Activated naive CD4-positive, alpha-beta T cell treated with anti-CD3 and anti-CD28 coated beads, Interleukin-2, amount 50 U/mL, for 72 hours (primary cell): ENCODE measurements around the gene CWC27. TPM values are rescaled to one million over a fixed set of nuclear protein-coding genes. Genes with fewer than 3 reads are reported as not detected.
A peak's percentile ranks its signal among the peaks of the same experiment; 100 is the strongest.
"Not testable (repeated sequence)": the region's sequence is repeated elsewhere in the genome, so short reads cannot be mapped to it uniquely, and the experiment has no call there.

Experiments
- ATAC-seq, 2 donors: fragments of 150-1000 bp; cut with Tn5 transposase; 2 replicates each; pipeline ENCODE4 v1.10.0; 2021; ENCODE audit warnings: mild to moderate bottlenecking in 2 of 2, moderate library complexity in 2 of 2
- DNase-seq, 2 donors: peaks; one replicate each; pipeline ENCODE4 v3.0.0; 2021 to 2022; ENCODE audit warnings: low spot score in 2 of 2
- H3K27ac Mint-ChIP-seq, 2 donors: one replicate each; pipeline ENCODE4 v1.8.0; 2022; ENCODE audit warnings: mild to moderate bottlenecking in 2 of 2, mixed read lengths in 2 of 2
- H3K36me3 Mint-ChIP-seq, 2 donors: one replicate each; pipeline ENCODE4 v1.8.0; 2022; ENCODE audit warnings: mixed read lengths in 2 of 2
- H3K9me3 Mint-ChIP-seq, 2 donors: one replicate each; pipeline ENCODE4 v1.8.0; 2022; ENCODE audit warnings: mixed read lengths in 2 of 2
- total RNA-seq, 2 donors: library from RNA; stranded (reverse); gene quantifications; one replicate each; pipeline ENCODE4 v1.2.3, GENCODE V29; 2022

The CWC27 gene
- total RNA-seq, 2 donors from 2014 or later: 29.7 to 31.0 TPM

DNA sequence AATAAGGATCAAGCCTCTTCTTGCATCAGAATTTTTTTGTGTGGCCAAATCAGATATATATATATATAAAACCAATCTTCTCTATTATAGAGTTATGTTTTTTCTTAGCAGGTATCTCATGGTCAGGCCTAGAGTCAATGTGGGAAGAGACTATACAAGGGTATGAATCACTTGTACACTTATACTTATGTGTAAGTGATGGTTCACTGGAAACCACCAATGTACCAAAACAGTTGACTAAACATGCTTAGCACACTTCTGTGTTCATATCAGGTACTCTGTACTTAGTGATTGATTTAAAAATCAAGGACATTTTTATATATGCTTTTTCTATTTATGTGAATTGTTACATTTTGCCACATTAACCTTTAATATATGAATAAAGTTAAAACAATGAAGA, 92.6 kb downstream of the CWC27 start:
- H3K36me3 Mint-ChIP-seq: peaks cover 0 to 5% of the 10 kb centered on the region in 2 donors
- DNase-seq (no peak), ATAC-seq (peak; percentile 41 to 43)
- no peak overlapping the region for H3K27ac Mint-ChIP-seq
- no peaks in the 10 kb centered on the region for H3K9me3 Mint-ChIP-seq

DNA sequence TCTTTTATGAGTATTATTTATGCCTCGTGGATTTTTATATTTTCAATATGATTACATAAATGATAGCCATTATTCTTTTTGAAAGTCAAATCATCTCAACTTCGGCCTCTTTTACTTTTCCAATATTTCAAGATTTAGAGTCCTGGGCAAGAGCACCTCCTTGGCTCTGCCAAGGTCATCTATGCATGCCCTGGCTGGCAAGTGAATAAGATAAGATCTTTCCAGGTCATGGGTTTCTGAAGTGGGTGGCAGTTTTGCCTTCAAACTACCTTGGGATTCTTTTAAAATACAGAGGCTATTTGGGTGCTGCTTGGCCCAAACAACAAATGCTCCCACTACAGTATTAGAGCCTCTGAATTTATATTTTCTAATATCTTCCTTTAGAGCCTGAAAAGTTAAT, 95.4 kb downstream of the CWC27 start:
- DNase-seq (no peak), ATAC-seq (no peak)
- Mint-ChIP-seq H3K36me3 (no peaks in the 10 kb centered on the region), H3K27ac (no peak overlapping the region), H3K9me3 (no peaks in the 10 kb centered on the region)

- H3K27ac Mint-ChIP-seq: no peak overlapping the region
- DNase-seq: no peak
- H3K9me3 Mint-ChIP-seq: no peaks in the 10 kb centered on the region
- ATAC-seq: no peak
- H3K36me3 Mint-ChIP-seq: no peaks in the 10 kb centered on the region
These were observed 96.9 kb downstream of the CWC27 start for GRCh38 chr5:64865662-64866061.

DNA sequence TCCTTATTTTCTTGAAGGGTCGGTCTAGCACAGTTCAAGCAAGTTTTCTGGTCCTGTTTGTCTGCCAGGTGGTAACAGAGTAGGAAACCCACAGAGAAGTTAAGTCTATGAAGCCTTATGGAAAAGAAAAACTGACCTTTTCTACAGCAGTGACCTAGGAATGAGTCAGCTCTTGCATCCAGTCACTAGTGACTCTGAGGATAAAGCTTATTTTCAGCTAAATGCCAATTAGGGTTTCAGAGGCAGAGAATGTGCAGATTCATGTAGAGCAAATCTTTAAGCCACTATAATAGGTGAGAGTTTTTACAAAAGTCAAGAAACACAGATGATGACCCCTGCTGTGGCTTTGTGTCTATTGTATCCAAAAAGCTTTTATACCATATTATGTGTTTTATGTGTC, 100.7 kb downstream of the CWC27 start:
- peak; percentile 44 to 89 for ATAC-seq
- H3K9me3 Mint-ChIP-seq: no peaks in the 10 kb centered on the region
- no peak overlapping the region for H3K27ac Mint-ChIP-seq
- DNase-seq: no peak
- H3K36me3 Mint-ChIP-seq: no peaks in the 10 kb centered on the region

- no peak for DNase-seq
- ATAC-seq: no peak
- Mint-ChIP-seq H3K9me3 (no peaks in the 10 kb centered on the region), H3K27ac (no peak overlapping the region), H3K36me3 (no peaks in the 10 kb centered on the region)
These were observed 103.3 kb downstream of the CWC27 start for GRCh38 chr5:64872044-64872443.

GRCh38 chr5:64873441-64873840, 104.7 kb downstream of the CWC27 start:
- ATAC-seq: no peak
- Mint-ChIP-seq H3K27ac (no peak overlapping the region), H3K36me3 (no peaks in the 10 kb centered on the region), H3K9me3 (no peaks in the 10 kb centered on the region)
- DNase-seq: no peak

- no peak for DNase-seq
- H3K9me3 Mint-ChIP-seq: no peaks in the 10 kb centered on the region
- no peak for ATAC-seq
- H3K36me3 Mint-ChIP-seq: no peaks in the 10 kb centered on the region
- no peak overlapping the region for H3K27ac Mint-ChIP-seq
These were observed 106.0 kb downstream of the CWC27 start for GRCh38 chr5:64874753-64875152.

DNA sequence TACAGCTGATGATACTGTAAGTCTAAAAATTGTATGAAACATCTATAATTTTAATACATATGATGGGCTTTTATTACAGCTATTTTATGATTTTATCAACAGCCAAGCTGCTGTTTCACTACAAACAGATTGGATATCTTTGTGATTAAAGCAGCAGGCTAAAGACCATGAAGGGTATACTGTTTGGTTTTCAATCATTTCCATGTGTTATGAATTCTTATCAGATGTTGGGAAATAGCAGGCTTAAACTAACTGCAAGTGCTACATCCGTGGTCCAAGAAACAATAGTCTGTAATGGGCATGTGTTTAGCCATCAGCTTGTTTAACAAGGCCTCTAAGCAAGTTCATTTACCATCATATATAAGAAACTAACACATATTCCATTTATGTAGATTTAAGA, 107.5 kb downstream of the CWC27 start:
- Mint-ChIP-seq H3K27ac (no peak overlapping the region), H3K36me3 (no peaks in the 10 kb centered on the region), H3K9me3 (no peaks in the 10 kb centered on the region)
- no peak for ATAC-seq
- no peak for DNase-seq

DNA sequence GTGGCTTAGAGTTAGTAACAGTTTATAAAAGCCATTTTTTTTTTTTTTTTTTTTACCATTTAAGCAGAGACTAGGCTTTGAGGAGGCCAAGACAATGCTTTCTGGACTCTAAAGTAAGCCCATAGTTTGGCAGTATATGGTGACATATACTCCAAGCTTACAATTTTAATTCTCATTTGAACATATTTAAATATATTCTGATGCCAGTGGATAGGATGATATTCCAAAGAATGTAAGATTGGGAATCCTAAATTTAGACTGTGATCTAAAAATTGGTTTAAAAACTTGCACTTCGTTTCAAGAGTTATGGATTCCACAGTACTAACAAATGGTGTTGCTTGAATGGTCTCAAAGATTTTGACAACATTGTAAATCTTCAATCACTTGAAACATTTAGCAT, 112.1 kb downstream of the CWC27 start:
- H3K27ac Mint-ChIP-seq: no peak overlapping the region
- DNase-seq (no peak), ATAC-seq (no peak)
- H3K9me3 Mint-ChIP-seq: peaks cover 0 to 4% of the 10 kb centered on the region in 2 donors
- peaks cover 0 to 6% of the 10 kb centered on the region in 2 donors for H3K36me3 Mint-ChIP-seq

- peaks cover 0 to 6% of the 10 kb centered on the region in 2 donors for H3K36me3 Mint-ChIP-seq
- DNase-seq (no peak), ATAC-seq (no peak)
- H3K27ac Mint-ChIP-seq: no peak overlapping the region
- H3K9me3 Mint-ChIP-seq: peaks cover 0 to 4% of the 10 kb centered on the region in 2 donors
These were observed 115.2 kb downstream of the CWC27 start for GRCh38 chr5:64883912-64884311.

DNA sequence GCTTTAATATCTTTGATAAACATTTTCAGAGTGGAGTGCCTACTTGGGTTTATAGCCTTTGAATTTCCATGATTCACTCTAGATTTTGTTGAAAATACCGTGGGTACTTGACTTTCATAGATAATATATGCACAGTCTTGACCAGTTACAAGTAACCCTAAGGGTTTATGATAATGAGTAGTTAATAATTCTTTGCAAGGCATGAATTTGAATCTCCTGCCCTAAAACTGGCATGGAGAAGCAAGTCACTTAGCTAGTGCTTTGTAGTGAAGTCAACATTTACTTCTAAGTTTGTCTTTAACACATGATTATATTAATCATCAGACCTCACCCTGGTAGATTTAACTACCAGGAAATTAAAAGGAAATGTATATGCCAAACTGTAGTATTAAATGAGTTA, 115.8 kb downstream of the CWC27 start:
- H3K36me3 Mint-ChIP-seq: peaks cover 0 to 6% of the 10 kb centered on the region in 2 donors
- no peak for DNase-seq
- peaks cover 0 to 4% of the 10 kb centered on the region in 2 donors for H3K9me3 Mint-ChIP-seq

DNA sequence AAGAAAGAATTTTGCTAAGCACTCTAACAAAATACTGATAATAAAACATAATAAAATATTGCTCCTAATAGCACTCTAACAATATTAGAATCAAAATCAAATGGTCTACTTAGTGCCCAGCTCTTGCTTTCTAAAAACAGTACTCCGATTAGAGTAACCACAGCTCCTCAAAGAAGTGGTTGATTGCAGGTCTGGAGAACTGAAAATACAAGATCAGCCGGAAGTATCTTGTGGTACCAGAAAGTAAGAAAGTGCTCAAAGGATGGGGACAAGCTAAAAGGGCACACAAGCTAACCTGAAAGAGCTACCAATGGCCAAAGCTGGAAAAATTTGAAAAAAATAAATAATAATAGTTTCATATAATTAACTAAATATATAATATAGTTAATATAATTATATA, 119.2 kb downstream of the CWC27 start:
- H3K27ac Mint-ChIP-seq: no peak overlapping the region

More for the DNA sequence above, 115.8 kb downstream of the CWC27 start:
- no peak overlapping the region for H3K27ac Mint-ChIP-seq
- no peak for ATAC-seq

GRCh38 chr5:64895748-64896147, 127.0 kb downstream of the CWC27 start:
- H3K9me3 Mint-ChIP-seq: peaks cover 5 to 13% of the 10 kb centered on the region in 2 donors
- DNase-seq (no peak), ATAC-seq (no peak)
- H3K36me3 Mint-ChIP-seq: peaks cover 35 to 37% of the 10 kb centered on the region in 2 donors
- no peak overlapping the region for H3K27ac Mint-ChIP-seq

More for the DNA sequence above, 119.2 kb downstream of the CWC27 start:
- H3K9me3 Mint-ChIP-seq: no peaks in the 10 kb centered on the region
- H3K36me3 Mint-ChIP-seq: peaks cover 0 to 3% of the 10 kb centered on the region in 2 donors
- no peak for DNase-seq
- ATAC-seq: no peak

DNA sequence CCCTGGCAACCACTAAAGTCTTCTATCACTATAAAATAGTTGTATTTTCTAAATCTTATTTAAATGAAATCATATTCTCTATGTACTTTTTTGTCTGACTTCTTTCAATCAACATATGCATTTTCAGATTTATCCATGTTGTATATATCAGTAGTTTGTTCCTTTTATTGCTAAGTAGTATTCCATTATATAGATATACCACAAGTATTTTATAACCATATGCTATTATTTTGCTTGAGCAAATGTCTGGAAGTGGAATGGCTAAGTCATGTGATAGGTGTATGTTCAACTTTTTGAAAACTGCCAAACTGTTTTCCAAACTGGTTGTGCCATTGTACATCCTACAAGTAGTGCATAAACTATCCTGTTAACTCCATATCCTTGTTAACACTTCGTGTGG, 131.1 kb downstream of the CWC27 start:
- no peak for DNase-seq
- no peak overlapping the region for H3K27ac Mint-ChIP-seq
- H3K36me3 Mint-ChIP-seq: peaks cover 39 to 48% of the 10 kb centered on the region in 2 donors
- ATAC-seq: no peak
- peaks cover 10 to 13% of the 10 kb centered on the region in 2 donors for H3K9me3 Mint-ChIP-seq

- Mint-ChIP-seq H3K36me3 (peaks cover 35 to 41% of the 10 kb centered on the region in 2 donors), H3K27ac (no peak overlapping the region), H3K9me3 (peaks cover 10 to 13% of the 10 kb centered on the region in 2 donors)
- DNase-seq: no peak
- ATAC-seq: peak in 1 of 2 donors; percentile 50
These were observed 131.9 kb downstream of the CWC27 start for GRCh38 chr5:64900618-64901017.

DNA sequence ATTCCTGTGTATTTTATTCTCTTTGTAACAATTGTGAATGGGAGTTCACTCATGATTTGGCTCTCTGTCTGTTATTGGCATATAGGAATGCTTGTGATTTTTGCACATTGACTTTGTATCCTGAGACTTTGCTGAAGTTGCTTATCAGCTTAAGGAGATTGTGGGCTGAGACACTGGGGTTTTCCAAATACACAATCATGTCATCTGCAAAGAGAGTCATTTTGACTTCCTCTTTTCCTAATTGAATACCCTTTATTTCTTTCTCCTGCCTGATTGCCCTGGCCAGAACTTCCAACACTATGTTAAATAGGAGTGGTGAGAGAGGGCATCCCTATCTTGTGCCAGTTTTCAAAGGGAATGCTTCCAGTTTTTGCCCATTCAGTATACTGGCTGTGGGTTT, 138.7 kb downstream of the CWC27 start:
- DNase-seq, H3K27ac Mint-ChIP-seq, ATAC-seq: not testable (repeated sequence)
- Mint-ChIP-seq H3K36me3 (peaks cover 36 to 63% of the 10 kb centered on the region in 2 donors), H3K9me3 (peaks cover 7 to 19% of the 10 kb centered on the region in 2 donors)

DNA sequence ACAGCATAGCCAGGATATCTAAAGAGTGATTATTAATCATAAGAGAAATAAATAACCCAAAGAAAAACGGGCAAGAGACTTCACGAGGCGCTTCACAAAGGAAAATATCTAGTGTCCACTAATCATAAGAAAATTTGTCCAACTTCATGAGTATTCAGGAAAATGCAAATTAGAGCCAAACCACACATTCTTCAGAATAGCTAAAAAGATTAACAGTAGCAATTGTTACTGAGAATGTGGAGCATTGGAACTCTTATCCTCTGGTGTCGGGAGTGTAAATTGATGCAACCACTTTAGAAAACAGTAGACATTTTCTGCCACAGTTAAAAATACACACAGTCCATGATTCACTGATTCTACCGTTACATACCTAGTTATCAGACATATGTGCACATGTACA, 145.7 kb downstream of the CWC27 start:
- peaks cover 38 to 41% of the 10 kb centered on the region in 2 donors for H3K36me3 Mint-ChIP-seq
- H3K27ac Mint-ChIP-seq: no peak overlapping the region
- ATAC-seq (no peak), DNase-seq (no peak)
- peaks cover 17 to 23% of the 10 kb centered on the region in 2 donors for H3K9me3 Mint-ChIP-seq

- peaks cover 55 to 58% of the 10 kb centered on the region in 2 donors for H3K36me3 Mint-ChIP-seq
- DNase-seq (no peak), ATAC-seq (no peak)
- H3K27ac Mint-ChIP-seq: no peak overlapping the region
- peaks cover 24 to 42% of the 10 kb centered on the region in 2 donors for H3K9me3 Mint-ChIP-seq
These were observed 149.4 kb downstream of the CWC27 start for GRCh38 chr5:64918083-64918482.

GRCh38 chr5:64921386-64921785, 152.7 kb downstream of the CWC27 start:
- peaks cover 24 to 42% of the 10 kb centered on the region in 2 donors for H3K9me3 Mint-ChIP-seq
- H3K36me3 Mint-ChIP-seq: peaks cover 53 to 55% of the 10 kb centered on the region in 2 donors
- no peak overlapping the region for H3K27ac Mint-ChIP-seq
- DNase-seq (no peak), ATAC-seq (no peak)
